Measurements from ENCODE around the gene ZFYVE9. TPM values are rescaled to one million over a fixed set of nuclear protein-coding genes. Genes with fewer than 3 reads are reported as not detected.

The ZFYVE9 gene
- total and polyA plus RNA-seq, 2 of the 13 experiments (the other 11 are each of a cell fraction or from before 2014, with no cell fraction given): 9.2 to 19.8 TPM

- TF ChIP-seq ZNF784 (CRISPR knock-in tag; IDR thresholded peaks at IDR 0.05; ENCODE audit: borderline replicate concordance) (no peak), ZC3H13 (CRISPR knock-in tag; IDR thresholded peaks at IDR 0.05) (no peak)
Measured at GRCh38 chr1:52102336-52103013, 39.4 kb upstream of the ZFYVE9 start (continued).

- no peak overlapping the region for H3K4me2 ChIP-seq (ENCODE audit: low read depth, low read length)
- FAIRE-seq (no peak), DNase-seq (ENCODE audit: low spot score) (no peak), ATAC-seq (no peak)
- H2AFZ ChIP-seq (ENCODE audit: low read length): no peak overlapping the region
- CTCF ChIA-PET (ENCODE audit: low intra/inter-chr PET ratio, low total read pairs): no interaction called here
- no peaks in the 10 kb centered on the region for H3K4me1 ChIP-seq (ENCODE audit: insufficient read depth, low read length)
- no TSS peak for BruUV-seq (replicated peaks)
- in situ Hi-C loops (cut with HindIII; ENCODE audit: extremely low pct_ligation_motif_present, low pct_unique_long_range_greater_than_20kb): no loop called here
- no peaks in the 10 kb centered on the region for H4K20me1 ChIP-seq (ENCODE audit: insufficient read depth, low read length)
- no peak overlapping the region for H3K4me3 ChIP-seq (replicated peaks in 1 of 3; ENCODE audit: insufficient read depth in 1 of 3, low read depth in 2 of 3, low read length in 3 of 3)
- no peaks in the 10 kb centered on the region for H3K9me3 ChIP-seq (ENCODE audit: low read length)
- H3K27ac ChIP-seq (ENCODE audit: extremely low read length, insufficient read depth, low read length): no peak overlapping the region
- no peaks in the 10 kb centered on the region for H3K36me3 ChIP-seq (replicated peaks in 1 of 2; ENCODE audit: control insufficient read depth in 1 of 2, insufficient read depth in 2 of 2, low read length in 2 of 2)
- H3K27me3 ChIP-seq (ENCODE audit: control insufficient read depth in 1 of 2, insufficient read depth in 2 of 2, low read length in 2 of 2): no peaks in the 10 kb centered on the region
- intact Hi-C loops (cut with micrococcal nuclease; ENCODE audit: unreplicated experiment): no loop called here
- no peaks in the 10 kb centered on the region for H3K79me2 ChIP-seq (ENCODE audit: insufficient read depth, low read length)
- no peak overlapping the region for H3K9ac ChIP-seq (ENCODE audit: insufficient read depth, low read depth, low read length)
- POLR2A ChIA-PET: interaction anchor here (1.0 kb wide), 1 partner anchor 194 kb away, joined by 3 read pairs; no protein-coding TSS in a partner anchor
- TF ChIP-seq CEBPZ (IDR thresholded peaks at IDR 0.05; ENCODE audit: low read length) (no peak), HNRNPH1 (optimal IDR thresholded peaks at IDR 0.05; ENCODE audit: low read depth, low read length) (no peak), LRRFIP1 (CRISPR knock-in tag; conservative IDR thresholded peaks at IDR 0.05) (no peak), ZBTB39 (CRISPR knock-in tag; IDR thresholded peaks at IDR 0.05) (no peak), AFF4 (CRISPR knock-in tag; IDR thresholded peaks at IDR 0.05) (no peak)
Measured at GRCh38 chr1:52111492-52111891, 30.4 kb upstream of the ZFYVE9 start.

Measured in HepG2 (cell line).